GM12878 (cell line): ENCODE results near the gene MEI1. TPM values are rescaled to one million over a fixed set of nuclear protein-coding genes. Genes with fewer than 3 reads are reported as not detected.

Experiments used
- ATAC-seq: fragments of 200-7000 bp; cut with Tn5 transposase; 3 replicates; pipeline ENCODE4 v1.9.1; 2020; ENCODE audit warnings: mild to moderate bottlenecking, moderate library complexity
- BruUV-seq: library from RNA; stranded (reverse); fragments of 400-500 nt; replicated peaks from 2 replicates; lab custom pipeline; 2021; lab: Mats Ljungman, UMichigan
- CTCF ChIA-PET: fragments of 300-600 bp; sonication (Branson Sonifier 250); formaldehyde crosslinking; extraction: SDS; loops from one replicate; lab custom pipeline; 2021; ENCODE audit warnings: inconsistent platforms; lab: Yijun Ruan, JAX
- POLR2A ChIA-PET: fragments of 350-600 bp; formaldehyde crosslinking; extraction: SDS; loops from one replicate; lab custom pipeline; 2021; ENCODE audit warnings: inconsistent platforms; lab: Charles Lee
- RAD21 ChIA-PET: fragments of 300-600 bp; sonication (Branson Sonifier 250); formaldehyde crosslinking; loops from one replicate; lab custom pipeline; 2023; ENCODE audit warnings: antibody characterized with exemption; ENCODE audit not compliant: unreplicated experiment; lab: Charles Lee
- SMC1A ChIA-PET: fragments of 300-600 bp; sonication (Branson Sonifier 250); formaldehyde crosslinking; loops from one replicate; lab custom pipeline; 2023; ENCODE audit not compliant: unreplicated experiment, uncharacterized antibody; lab: Charles Lee
- DNase-seq: peaks from one replicate; pipeline ENCODE4 v3.0.0-alpha.2; 2011; ENCODE audit warnings: low read depth, low spot score
- FAIRE-seq: peaks from 3 replicates; lab custom pipeline; 2011; peaks lifted over from hg19 to GRCh38; lab: Jason Lieb, UNC
- H2AFZ ChIP-seq: 2 replicates; pipeline ENCODE4 v1.6.0; 2011; ENCODE audit warnings: low read depth, low read length, control low read depth; ENCODE audit not compliant: control insufficient read depth
- H3K27ac ChIP-seq: 2 replicates; pipeline ENCODE4 v1.5.1; 2011; ENCODE audit warnings: control low read depth; ENCODE audit not compliant: control insufficient read depth, insufficient read depth
- H3K27me3 ChIP-seq, 2 experiments: replicated peaks in 1 of 2; 2 replicates each; pipeline versions ENCODE4 v1.6.0 to v1.6.1; 2011; ENCODE audit warnings: low read length in 1 of 2; ENCODE audit not compliant: control insufficient read depth in 2 of 2, insufficient read depth in 2 of 2
- H3K36me3 ChIP-seq, 2 experiments: 2 replicates each; pipeline ENCODE4 v1.5.1; 2011; ENCODE audit warnings: low read length in 1 of 2; ENCODE audit not compliant: control insufficient read depth in 2 of 2, insufficient read depth in 2 of 2
- H3K4me1 ChIP-seq: 2 replicates; pipeline ENCODE4 v1.6.1; 2011; ENCODE audit warnings: mild to moderate bottlenecking, low read length, moderate library complexity, mixed read lengths; ENCODE audit not compliant: control insufficient read depth, insufficient read depth
- H3K4me2 ChIP-seq: 2 replicates; pipeline ENCODE4 v1.6.0; 2011; ENCODE audit warnings: control low read depth; ENCODE audit not compliant: control insufficient read depth, insufficient read depth
- H3K4me3 ChIP-seq: fragments of 200-600 bp; sonication (generic); 2 replicates; pipeline ENCODE4 v1.5.1; 2016
- H3K79me2 ChIP-seq: 2 replicates; pipeline ENCODE4 v1.6.0; 2011; ENCODE audit warnings: low read length; ENCODE audit not compliant: control insufficient read depth, insufficient read depth
- H3K9ac ChIP-seq: 2 replicates; pipeline ENCODE4 v1.8.0; 2011; ENCODE audit warnings: low read length, control low read depth, mixed read lengths; ENCODE audit not compliant: control insufficient read depth, insufficient read depth
- H3K9me3 ChIP-seq: replicated peaks from 3 replicates; pipeline ENCODE4 v1.5.1; 2011; ENCODE audit warnings: mild to moderate bottlenecking, low read length; ENCODE audit not compliant: control insufficient read depth, insufficient read depth
- H4K20me1 ChIP-seq: 2 replicates; pipeline ENCODE4 v1.6.0; 2011; ENCODE audit not compliant: control insufficient read depth, insufficient read depth
- EP300 ChIP-seq, 2 experiments: fragments of 150-350 bp in 1 of 2; IDR thresholded peaks; 2 replicates each; pipeline ENCODE4 v1.6.1; 2011 to 2012; ENCODE audit warnings: low read depth in 2 of 2, low read length in 2 of 2, borderline replicate concordance in 1 of 2, improper control_type of control experiment in 1 of 2, inconsistent platforms in 1 of 2; ENCODE audit not compliant: control insufficient read depth in 1 of 2
- EZH2 ChIP-seq: IDR thresholded peaks from 2 replicates; pipeline ENCODE4 v1.6.1; 2012; ENCODE audit warnings: low read depth, mild to moderate bottlenecking, control low read depth, inconsistent platforms, low read length, borderline replicate concordance; ENCODE audit not compliant: control insufficient read depth
- HDGF ChIP-seq: fragments of 450-650 bp; IDR thresholded peaks from 2 replicates; pipeline ENCODE4 v1.6.1; 2016; ENCODE audit warnings: antibody characterized with exemption
- RUNX3 ChIP-seq: IDR thresholded peaks from 2 replicates; pipeline ENCODE4 v1.6.1; 2012; ENCODE audit warnings: low read length, inconsistent platforms
- ZNF217 ChIP-seq: fragments of 450-650 bp; IDR thresholded peaks from 2 replicates; pipeline ENCODE4 v1.6.1; 2017; ENCODE audit warnings: antibody characterized with exemption, mild to moderate bottlenecking
- WGBS: methylation state at CpG from one replicate; pipeline ENCODE4 v1.1.6; 2016; ENCODE audit warnings: low lambda C conversion rate; ENCODE audit not compliant: insufficient replicate concordance, insufficient coverage; ENCODE audit errors: missing lambda C conversion rate; 5-methylcytosine and 5-hydroxymethylcytosine counted together
- in situ Hi-C: fragments of 300-500 bp; cut with MboI; formaldehyde crosslinking; loops from 9 replicates; pipeline ENCODE4 v1.14.3; 2018; ENCODE audit warnings: mixed read lengths
- intact Hi-C: fragments of 100-400 bp; cut with micrococcal nuclease; formaldehyde crosslinking; loops from one replicate; pipeline ENCODE4 v1.14.2; 2022; ENCODE audit not compliant: unreplicated experiment
- polyA plus RNA-seq, 11 experiments: library from polyadenylated mRNA; depleted of rRNA in 4 of 11; unstranded in 6 of 11; stranded (reverse) in 5 of 11; fragments of >200 nt; fragmentation: Nextera tagmentation in 4 of 11; fragmentation: Illumina TruSeq in 1 of 11; extraction: Ambion mirVana in 4 of 11; extraction: Trizol in 1 of 11; gene quantifications; 1 replicate in 1 of 11; 2 replicates in 10 of 11; pipeline versions ENCODE4 v1.2.1 to v1.2.3, GENCODE V29; 2011 to 2016; ENCODE audit warnings: inconsistent platforms in 2 of 11, missing spikeins in 2 of 11, low read depth in 1 of 11
- total RNA-seq, 4 experiments: library from RNA; depleted of rRNA in 3 of 4; stranded (reverse); fragments of >200 nt in 3 of 4; fragmentation: Illumina TruSeq in 1 of 4; extraction: Trizol in 1 of 4; gene quantifications; 2 replicates each; pipeline versions ENCODE4 v1.2.1 to v1.2.3, GENCODE V29; 2013 to 2021
- TF ChIP-seq, protein P1 (sequence below): fragments of 450-650 bp; IDR thresholded peaks from 2 replicates; pipeline ENCODE4 v1.6.1; 2018; ENCODE audit warnings: mild to moderate bottlenecking, low read depth, moderate library complexity; ENCODE audit not compliant: partially characterized antibody
- TF ChIP-seq, protein P2 (sequence below): fragments of 450-650 bp; IDR thresholded peaks from 2 replicates; pipeline ENCODE4 v1.6.1; 2017; ENCODE audit warnings: mild to moderate bottlenecking, moderate library complexity
- TF ChIP-seq, protein P3 (sequence below): fragments of 450-650 bp; IDR thresholded peaks from 2 replicates; pipeline ENCODE4 v1.6.1; 2016; ENCODE audit warnings: mild to moderate bottlenecking
- TF ChIP-seq, protein P4 (sequence below): fragments of 450-650 bp; conservative IDR thresholded peaks from 2 replicates; pipeline ENCODE4 v1.6.1; 2017; ENCODE audit warnings: mild to moderate bottlenecking, moderate library complexity

The MEI1 gene
- total and polyA plus RNA-seq, 10 of the 15 experiments (the other 5 are each of a cell fraction or from before 2014, with no cell fraction given), result 27.9 to 48.9 (median 35.8) TPM

DNA sequence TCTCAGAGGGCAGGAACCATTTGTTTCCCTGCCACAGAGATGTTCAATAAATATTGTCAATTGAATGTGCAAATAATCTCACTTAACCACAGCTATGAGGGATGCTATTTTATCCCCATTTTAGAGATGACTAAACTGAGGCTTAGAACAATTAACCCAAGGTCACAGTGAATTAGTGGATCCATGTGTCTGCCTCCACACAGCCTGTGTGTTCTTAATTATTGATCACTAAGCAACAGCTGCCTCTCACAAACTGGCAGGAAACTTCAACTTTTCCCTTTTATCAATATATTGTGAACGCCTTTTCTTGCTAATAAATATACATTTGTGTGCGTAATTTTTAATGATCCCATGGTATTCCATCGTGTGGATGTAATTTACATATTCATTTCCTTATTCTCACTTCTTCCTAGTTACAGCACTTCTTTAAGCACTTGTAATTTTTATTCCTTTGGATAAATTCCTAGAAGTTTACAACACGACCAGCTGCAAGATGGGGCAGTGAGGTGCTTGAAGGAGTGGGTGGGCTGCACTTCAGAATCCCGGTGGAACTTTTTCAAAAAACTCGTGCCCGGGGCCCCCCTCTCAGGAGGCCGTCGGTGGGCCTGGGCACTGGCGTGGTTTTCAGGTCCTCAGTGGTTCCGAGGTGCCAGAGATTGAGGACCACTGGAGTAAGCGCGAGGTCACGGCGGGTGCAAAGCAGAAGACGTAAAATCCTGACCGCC, 132.7 kb downstream of the MEI1 start:
- CTCF ChIA-PET, result interaction anchor here (0.6 to 5.2 kb wide), 14 partner anchors 10 to 234 kb away, joined by 3 to 51 read pairs (median 6); partner anchors contain the start of gene SNU13
- TSS peak; percentile 91 for BruUV-seq
- TF ChIP-seq, protein P1, sequence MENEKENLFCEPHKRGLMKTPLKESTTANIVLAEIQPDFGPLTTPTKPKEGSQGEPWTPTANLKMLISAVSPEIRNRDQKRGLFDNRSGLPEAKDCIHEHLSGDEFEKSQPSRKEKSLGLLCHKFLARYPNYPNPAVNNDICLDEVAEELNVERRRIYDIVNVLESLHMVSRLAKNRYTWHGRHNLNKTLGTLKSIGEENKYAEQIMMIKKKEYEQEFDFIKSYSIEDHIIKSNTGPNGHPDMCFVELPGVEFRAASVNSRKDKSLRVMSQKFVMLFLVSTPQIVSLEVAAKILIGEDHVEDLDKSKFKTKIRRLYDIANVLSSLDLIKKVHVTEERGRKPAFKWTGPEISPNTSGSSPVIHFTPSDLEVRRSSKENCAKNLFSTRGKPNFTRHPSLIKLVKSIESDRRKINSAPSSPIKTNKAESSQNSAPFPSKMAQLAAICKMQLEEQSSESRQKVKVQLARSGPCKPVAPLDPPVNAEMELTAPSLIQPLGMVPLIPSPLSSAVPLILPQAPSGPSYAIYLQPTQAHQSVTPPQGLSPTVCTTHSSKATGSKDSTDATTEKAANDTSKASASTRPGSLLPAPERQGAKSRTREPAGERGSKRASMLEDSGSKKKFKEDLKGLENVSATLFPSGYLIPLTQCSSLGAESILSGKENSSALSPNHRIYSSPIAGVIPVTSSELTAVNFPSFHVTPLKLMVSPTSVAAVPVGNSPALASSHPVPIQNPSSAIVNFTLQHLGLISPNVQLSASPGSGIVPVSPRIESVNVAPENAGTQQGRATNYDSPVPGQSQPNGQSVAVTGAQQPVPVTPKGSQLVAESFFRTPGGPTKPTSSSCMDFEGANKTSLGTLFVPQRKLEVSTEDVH, result peak; percentile 20
- TF ChIP-seq RUNX3 (peak; percentile 25; the same call in 1 of the 2 replicates), EP300 (IDR thresholded peaks at IDR 0.05; ENCODE audit: borderline replicate concordance in 1 of 2, control insufficient read depth in 1 of 2, low read depth in 2 of 2, low read length in 2 of 2) (0 out of 4 replicates have a peak, but pooled peaks of 1 of the 2 experiments have one; percentile 0), EZH2 (no peak), HDGF (no peak), ZNF217 (peak; percentile 88)
- TF ChIP-seq, protein P2, sequence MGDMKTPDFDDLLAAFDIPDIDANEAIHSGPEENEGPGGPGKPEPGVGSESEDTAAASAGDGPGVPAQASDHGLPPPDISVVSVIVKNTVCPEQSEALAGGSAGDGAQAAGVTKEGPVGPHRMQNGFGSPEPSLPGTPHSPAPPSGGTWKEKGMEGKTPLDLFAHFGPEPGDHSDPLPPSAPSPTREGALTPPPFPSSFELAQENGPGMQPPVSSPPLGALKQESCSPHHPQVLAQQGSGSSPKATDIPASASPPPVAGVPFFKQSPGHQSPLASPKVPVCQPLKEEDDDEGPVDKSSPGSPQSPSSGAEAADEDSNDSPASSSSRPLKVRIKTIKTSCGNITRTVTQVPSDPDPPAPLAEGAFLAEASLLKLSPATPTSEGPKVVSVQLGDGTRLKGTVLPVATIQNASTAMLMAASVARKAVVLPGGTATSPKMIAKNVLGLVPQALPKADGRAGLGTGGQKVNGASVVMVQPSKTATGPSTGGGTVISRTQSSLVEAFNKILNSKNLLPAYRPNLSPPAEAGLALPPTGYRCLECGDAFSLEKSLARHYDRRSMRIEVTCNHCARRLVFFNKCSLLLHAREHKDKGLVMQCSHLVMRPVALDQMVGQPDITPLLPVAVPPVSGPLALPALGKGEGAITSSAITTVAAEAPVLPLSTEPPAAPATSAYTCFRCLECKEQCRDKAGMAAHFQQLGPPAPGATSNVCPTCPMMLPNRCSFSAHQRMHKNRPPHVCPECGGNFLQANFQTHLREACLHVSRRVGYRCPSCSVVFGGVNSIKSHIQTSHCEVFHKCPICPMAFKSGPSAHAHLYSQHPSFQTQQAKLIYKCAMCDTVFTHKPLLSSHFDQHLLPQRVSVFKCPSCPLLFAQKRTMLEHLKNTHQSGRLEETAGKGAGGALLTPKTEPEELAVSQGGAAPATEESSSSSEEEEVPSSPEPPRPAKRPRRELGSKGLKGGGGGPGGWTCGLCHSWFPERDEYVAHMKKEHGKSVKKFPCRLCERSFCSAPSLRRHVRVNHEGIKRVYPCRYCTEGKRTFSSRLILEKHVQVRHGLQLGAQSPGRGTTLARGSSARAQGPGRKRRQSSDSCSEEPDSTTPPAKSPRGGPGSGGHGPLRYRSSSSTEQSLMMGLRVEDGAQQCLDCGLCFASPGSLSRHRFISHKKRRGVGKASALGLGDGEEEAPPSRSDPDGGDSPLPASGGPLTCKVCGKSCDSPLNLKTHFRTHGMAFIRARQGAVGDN, result peak; percentile 79
- TF ChIP-seq, protein P3, sequence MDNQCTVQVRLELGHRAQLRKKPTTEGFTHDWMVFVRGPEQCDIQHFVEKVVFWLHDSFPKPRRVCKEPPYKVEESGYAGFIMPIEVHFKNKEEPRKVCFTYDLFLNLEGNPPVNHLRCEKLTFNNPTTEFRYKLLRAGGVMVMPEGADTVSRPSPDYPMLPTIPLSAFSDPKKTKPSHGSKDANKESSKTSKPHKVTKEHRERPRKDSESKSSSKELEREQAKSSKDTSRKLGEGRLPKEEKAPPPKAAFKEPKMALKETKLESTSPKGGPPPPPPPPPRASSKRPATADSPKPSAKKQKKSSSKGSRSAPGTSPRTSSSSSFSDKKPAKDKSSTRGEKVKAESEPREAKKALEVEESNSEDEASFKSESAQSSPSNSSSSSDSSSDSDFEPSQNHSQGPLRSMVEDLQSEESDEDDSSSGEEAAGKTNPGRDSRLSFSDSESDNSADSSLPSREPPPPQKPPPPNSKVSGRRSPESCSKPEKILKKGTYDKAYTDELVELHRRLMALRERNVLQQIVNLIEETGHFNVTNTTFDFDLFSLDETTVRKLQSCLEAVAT, result peak; percentile 92
- TF ChIP-seq, protein P4, sequence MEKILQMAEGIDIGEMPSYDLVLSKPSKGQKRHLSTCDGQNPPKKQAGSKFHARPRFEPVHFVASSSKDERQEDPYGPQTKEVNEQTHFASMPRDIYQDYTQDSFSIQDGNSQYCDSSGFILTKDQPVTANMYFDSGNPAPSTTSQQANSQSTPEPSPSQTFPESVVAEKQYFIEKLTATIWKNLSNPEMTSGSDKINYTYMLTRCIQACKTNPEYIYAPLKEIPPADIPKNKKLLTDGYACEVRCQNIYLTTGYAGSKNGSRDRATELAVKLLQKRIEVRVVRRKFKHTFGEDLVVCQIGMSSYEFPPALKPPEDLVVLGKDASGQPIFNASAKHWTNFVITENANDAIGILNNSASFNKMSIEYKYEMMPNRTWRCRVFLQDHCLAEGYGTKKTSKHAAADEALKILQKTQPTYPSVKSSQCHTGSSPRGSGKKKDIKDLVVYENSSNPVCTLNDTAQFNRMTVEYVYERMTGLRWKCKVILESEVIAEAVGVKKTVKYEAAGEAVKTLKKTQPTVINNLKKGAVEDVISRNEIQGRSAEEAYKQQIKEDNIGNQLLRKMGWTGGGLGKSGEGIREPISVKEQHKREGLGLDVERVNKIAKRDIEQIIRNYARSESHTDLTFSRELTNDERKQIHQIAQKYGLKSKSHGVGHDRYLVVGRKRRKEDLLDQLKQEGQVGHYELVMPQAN, result peak; percentile 59; the same call in 1 of the 2 replicates

More for the DNA sequence above, 132.7 kb downstream of the MEI1 start:
- peaks cover 12% of the 10 kb centered on the region for H3K4me1 ChIP-seq
- peaks cover 2 to 12% of the 10 kb centered on the region in 2 experiments; a peak in 3 of 4 replicates for H3K36me3 ChIP-seq
- no peaks in the 10 kb centered on the region for H4K20me1 ChIP-seq
- ChIA-PET SMC1A (interaction anchor here (0.8 to 6.2 kb wide), 19 partner anchors 13 to 143 kb away, joined by 3 to 62 read pairs (median 6); partner anchors contain the start of genes CCDC134, CENPM and SNU13), POLR2A (interaction anchor here (0.6 to 7.8 kb wide), 21 partner anchors 8 to 143 kb away, joined by 3 to 72 read pairs (median 4); partner anchors contain the start of genes CCDC134, CENPM, SNU13 and TNFRSF13C), RAD21 (interaction anchor here (0.9 to 11.0 kb wide), 13 partner anchors 11 to 135 kb away, joined by 3 to 84 read pairs (median 6); partner anchors contain the start of gene TNFRSF13C)
- DNase-seq, result no peak
- no peak for ATAC-seq
- peak overlapping the region; percentile 95 for H3K27ac ChIP-seq
- peaks cover 55% of the 10 kb centered on the region for H3K79me2 ChIP-seq
- in situ Hi-C loops, result loop anchor here (5.0 kb wide), 1 partner anchor 115 kb away; the partner anchor contains the start of gene CENPM
- peak overlapping the region; percentile 88 for H3K9ac ChIP-seq
- H3K27me3 ChIP-seq, result no peaks in the 10 kb centered on the region
- intact Hi-C loops, result loop anchor here (2.0 to 5.0 kb wide), 3 partner anchors 90 to 607 kb away; no protein-coding TSS in a partner anchor
- H2AFZ ChIP-seq, result peak overlapping the region; percentile 6; the same call in 1 of the 2 replicates
- WGBS, result 14% methylated on average over 17 of the region's 17 CpGs
- FAIRE-seq, result no peak
- no peaks in the 10 kb centered on the region; the same call in 2 of the 3 replicates for H3K9me3 ChIP-seq
- peak overlapping the region; percentile 62 for H3K4me3 ChIP-seq
- peak overlapping the region; percentile 88 for H3K4me2 ChIP-seq
